ENCODE data around the gene SLC6A12. TPM values are rescaled to one million over a fixed set of nuclear protein-coding genes. Genes with fewer than 3 reads are reported as not detected.

Gene SLC6A12
- total RNA-seq, 4 donors from 2014 or later: 0.21 to 0.60 (median 0.39) TPM; not detected in 1

DNA sequence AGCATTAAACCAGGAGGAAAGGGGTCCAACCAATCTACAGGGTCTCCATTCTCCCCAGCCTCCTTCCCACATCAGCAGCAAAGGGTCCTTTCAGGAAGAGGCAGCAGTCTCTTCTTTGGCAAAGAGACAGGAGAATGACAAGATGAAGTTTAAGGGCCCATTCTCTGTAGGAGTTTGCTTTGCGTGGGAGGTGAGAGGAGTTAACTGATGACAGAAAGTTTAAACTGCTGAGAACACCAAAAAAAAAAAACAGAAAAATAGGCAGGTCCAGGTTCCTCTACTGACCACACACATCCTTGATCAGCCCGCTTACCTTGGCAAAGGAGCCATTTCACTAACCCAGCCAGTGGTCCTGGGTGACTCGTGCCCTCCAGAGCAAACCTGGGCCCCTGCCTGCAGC, 43.0 kb upstream of the SLC6A12 start:
- no peaks in the 10 kb centered on the region for H3K36me3 ChIP-seq
- no peak for TF ChIP-seq POLR2A (IDR thresholded peaks at IDR 0.05)
- TF ChIP-seq, protein P1, sequence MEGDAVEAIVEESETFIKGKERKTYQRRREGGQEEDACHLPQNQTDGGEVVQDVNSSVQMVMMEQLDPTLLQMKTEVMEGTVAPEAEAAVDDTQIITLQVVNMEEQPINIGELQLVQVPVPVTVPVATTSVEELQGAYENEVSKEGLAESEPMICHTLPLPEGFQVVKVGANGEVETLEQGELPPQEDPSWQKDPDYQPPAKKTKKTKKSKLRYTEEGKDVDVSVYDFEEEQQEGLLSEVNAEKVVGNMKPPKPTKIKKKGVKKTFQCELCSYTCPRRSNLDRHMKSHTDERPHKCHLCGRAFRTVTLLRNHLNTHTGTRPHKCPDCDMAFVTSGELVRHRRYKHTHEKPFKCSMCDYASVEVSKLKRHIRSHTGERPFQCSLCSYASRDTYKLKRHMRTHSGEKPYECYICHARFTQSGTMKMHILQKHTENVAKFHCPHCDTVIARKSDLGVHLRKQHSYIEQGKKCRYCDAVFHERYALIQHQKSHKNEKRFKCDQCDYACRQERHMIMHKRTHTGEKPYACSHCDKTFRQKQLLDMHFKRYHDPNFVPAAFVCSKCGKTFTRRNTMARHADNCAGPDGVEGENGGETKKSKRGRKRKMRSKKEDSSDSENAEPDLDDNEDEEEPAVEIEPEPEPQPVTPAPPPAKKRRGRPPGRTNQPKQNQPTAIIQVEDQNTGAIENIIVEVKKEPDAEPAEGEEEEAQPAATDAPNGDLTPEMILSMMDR (IDR thresholded peaks at IDR 0.05): no peak
- TF ChIP-seq EP300 (IDR thresholded peaks at IDR 0.05): no peak
- no peak overlapping the region for H3K27ac ChIP-seq
- WGBS, 2 donors: 76 to 89% methylated on average over 3 of the region's 3 CpGs
- peaks cover 0 to 16% of the 10 kb centered on the region in 2 donors for H3K27me3 ChIP-seq
- no peaks in the 10 kb centered on the region for H3K9me3 ChIP-seq
- DNase-seq (ENCODE audit: low spot score in 2 of 2): no peak
- no peak overlapping the region for H3K4me3 ChIP-seq
- H3K4me1 ChIP-seq: no peaks in the 10 kb centered on the region

DNA sequence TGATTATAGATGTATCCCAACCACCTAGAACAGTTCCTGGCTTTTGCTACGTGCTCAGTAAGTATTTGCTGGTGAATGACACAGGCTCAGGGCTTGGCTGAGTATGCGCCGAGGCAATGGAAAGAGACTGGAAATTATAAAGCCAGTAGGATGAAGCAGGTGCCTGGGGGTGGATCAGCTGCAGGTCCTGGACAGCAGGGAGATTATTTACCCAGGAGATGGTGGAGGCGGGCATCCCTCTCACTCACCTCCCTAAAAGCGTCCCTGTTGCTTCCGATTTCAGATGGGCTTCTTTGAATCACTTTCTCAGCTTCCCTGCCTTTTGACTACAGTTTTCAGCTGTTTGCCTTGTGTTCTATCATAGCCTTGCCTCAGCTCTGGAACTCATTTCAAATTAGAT, 42.3 kb upstream of the SLC6A12 start:
- no peak overlapping the region for H3K27ac ChIP-seq
- no peak for DNase-seq (ENCODE audit: low spot score in 2 of 2)
- no peaks in the 10 kb centered on the region for H3K9me3 ChIP-seq
- WGBS, 2 donors: 91 to 92% methylated on average over 6 of the region's 6 CpGs
- H3K27me3 ChIP-seq: peaks cover 0 to 8% of the 10 kb centered on the region in 2 donors
- no peaks in the 10 kb centered on the region for H3K36me3 ChIP-seq
- no peaks in the 10 kb centered on the region for H3K4me1 ChIP-seq
- TF ChIP-seq EP300 (IDR thresholded peaks at IDR 0.05) (no peak), POLR2A (IDR thresholded peaks at IDR 0.05) (no peak)
- TF ChIP-seq, protein P1 (IDR thresholded peaks at IDR 0.05): no peak
- H3K4me3 ChIP-seq: no peak overlapping the region

DNA sequence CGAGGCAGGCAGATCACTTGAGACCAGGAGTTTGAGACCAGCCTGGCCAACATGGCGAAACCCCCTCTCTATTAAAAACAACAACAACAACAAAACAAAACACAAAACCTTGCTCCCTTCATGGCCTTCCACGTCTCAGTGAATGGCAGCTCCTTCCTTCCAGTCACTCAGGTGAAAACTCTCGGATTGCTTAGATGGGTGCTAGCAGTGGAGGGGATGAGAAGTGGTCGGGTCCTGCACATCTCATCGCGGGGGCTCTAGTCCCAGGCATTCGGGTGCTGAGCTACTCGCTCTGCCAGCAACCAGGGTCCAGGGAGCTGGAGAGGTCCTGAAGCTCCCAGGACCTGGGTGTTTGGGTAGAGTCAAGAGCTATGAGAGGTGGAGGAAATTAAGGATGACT, 41.0 kb upstream of the SLC6A12 start:
- Histone ChIP-seq H3K27ac (no peak overlapping the region), H3K36me3 (no peaks in the 10 kb centered on the region), H3K27me3 (peaks cover 0 to 8% of the 10 kb centered on the region in 2 donors), H3K9me3 (no peaks in the 10 kb centered on the region), H3K4me3 (no peak overlapping the region), H3K4me1 (no peaks in the 10 kb centered on the region)
- DNase-seq (ENCODE audit: low spot score in 2 of 2): no peak
- TF ChIP-seq POLR2A (IDR thresholded peaks at IDR 0.05): no peak
- TF ChIP-seq, protein P1 (IDR thresholded peaks at IDR 0.05): no peak
- TF ChIP-seq EP300 (IDR thresholded peaks at IDR 0.05): no peak
- 85 to 88% methylated on average over 9 of the region's 9 CpGs for WGBS, 2 donors

DNA sequence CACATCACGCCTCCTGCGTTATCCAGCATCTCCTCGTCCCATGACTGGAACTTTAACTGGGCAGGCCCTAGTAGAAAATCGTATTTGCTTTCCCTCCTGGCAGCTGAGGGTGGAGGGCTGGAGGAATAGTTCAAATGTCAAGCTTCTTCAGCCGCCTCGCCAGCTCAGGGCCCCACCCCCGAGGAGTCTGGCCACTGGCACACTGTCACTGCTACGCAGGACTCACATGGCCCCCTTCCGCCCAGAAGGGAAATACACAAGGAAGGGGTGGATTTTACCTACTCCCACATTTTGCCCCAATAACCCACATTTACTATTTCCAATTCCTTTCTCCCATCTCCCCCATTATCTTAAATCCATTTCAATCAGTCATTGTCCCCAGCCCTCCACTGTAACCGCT, 40.1 kb upstream of the SLC6A12 start:
- Histone ChIP-seq H3K4me1 (no peaks in the 10 kb centered on the region), H3K27ac (no peak overlapping the region), H3K4me3 (no peak overlapping the region), H3K27me3 (peaks cover 0 to 8% of the 10 kb centered on the region in 2 donors), H3K9me3 (no peaks in the 10 kb centered on the region), H3K36me3 (no peaks in the 10 kb centered on the region)
- no peak for DNase-seq (ENCODE audit: low spot score in 2 of 2)
- WGBS, 2 donors: 61 to 67% methylated on average over 10 of the region's 10 CpGs
- TF ChIP-seq, protein P1 (IDR thresholded peaks at IDR 0.05): no peak
- TF ChIP-seq EP300 (IDR thresholded peaks at IDR 0.05) (no peak), POLR2A (IDR thresholded peaks at IDR 0.05) (no peak)

DNA sequence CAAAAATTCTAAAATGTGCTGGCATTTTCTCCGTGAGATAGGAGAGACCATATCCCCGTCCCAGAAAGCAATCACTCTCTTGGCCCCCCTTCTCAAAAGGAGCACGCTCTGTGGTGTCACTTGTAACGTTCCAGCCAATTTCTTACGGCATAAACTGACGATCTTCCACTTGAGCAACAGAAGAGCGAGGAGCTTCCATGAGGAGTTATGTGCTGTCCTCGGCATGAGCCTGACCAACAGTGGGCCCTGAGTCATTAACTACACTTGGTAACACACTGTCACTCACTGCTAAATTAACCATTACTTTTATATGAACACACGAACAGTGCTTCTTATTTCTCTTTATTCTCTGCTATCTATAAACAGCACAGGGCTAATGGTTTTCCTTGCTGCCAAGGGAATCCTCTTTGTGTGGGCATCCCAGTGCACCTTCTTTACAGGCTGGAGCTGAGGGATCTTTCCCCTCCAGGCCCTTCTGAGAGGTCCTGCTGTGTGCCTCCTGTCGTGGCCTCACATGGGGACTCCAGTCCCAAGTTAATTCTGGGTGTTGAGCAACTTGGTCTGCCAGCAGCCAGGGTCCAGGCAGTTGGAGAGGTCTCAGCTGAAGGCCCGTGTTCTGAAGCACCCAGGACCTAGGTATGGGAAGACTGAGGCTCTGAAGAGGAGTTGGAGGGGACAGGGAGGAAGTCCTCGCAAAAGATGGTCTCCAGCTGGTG, 39.3 kb upstream of the SLC6A12 start:
- WGBS, 2 donors: 82 to 84% methylated on average over 12 of the region's 12 CpGs
- Histone ChIP-seq H3K9me3 (peaks cover 0 to 2% (median 0%) of the 10 kb centered on the region in 4 donors), H3K27me3 (peaks cover 0 to 8% of the 10 kb centered on the region in 2 donors), H3K4me1 (no peaks in the 10 kb centered on the region), H3K27ac (no peak overlapping the region), H3K4me3 (no peak overlapping the region), H3K36me3 (no peaks in the 10 kb centered on the region)
- TF ChIP-seq POLR2A (IDR thresholded peaks at IDR 0.05) (no peak), EP300 (IDR thresholded peaks at IDR 0.05) (no peak)
- TF ChIP-seq, protein P1 (IDR thresholded peaks at IDR 0.05): no peak
- DNase-seq (ENCODE audit: low spot score in 2 of 2): no peak
